HCT116 (cell line): ENCODE measurements around the gene KIRREL3. TPM values are rescaled to one million over a fixed set of nuclear protein-coding genes. Genes with fewer than 3 reads are reported as not detected.

Experiments used
- ATAC-seq: fragments of 200-7000 bp; cut with Tn5 transposase; 2 replicates; pipeline ENCODE4 v1.9.1; 2020; ENCODE audit warnings: mild to moderate bottlenecking, moderate library complexity
- BruUV-seq: library from RNA; stranded (reverse); fragments of 400-500 nt; replicated peaks from 2 replicates; lab custom pipeline; 2021; lab: Mats Ljungman, UMichigan
- CTCF ChIA-PET: fragments of 300-600 bp; sonication (Branson Sonifier 250); formaldehyde crosslinking; loops from one replicate; lab custom pipeline; 2021; ENCODE audit warnings: antibody characterized with exemption; lab: Charles Lee
- POLR2A ChIA-PET: fragments of 300-600, 350-600 bp; sonication (Branson Sonifier 250); formaldehyde crosslinking; loops from one replicate; lab custom pipeline; 2021; ENCODE audit warnings: antibody characterized with exemption; lab: Charles Lee
- RAD21 ChIA-PET, 2 experiments: fragments of 300-600 bp; sonication (Branson Sonifier 250); formaldehyde crosslinking; loops; one replicate each; lab custom pipeline; 2023; ENCODE audit warnings: low total read pairs in 2 of 2; ENCODE audit not compliant: uncharacterized antibody in 2 of 2, unreplicated experiment in 2 of 2, low non-redundant PET in 1 of 2; lab: Charles Lee
- DNase-seq: peaks from one replicate; pipeline ENCODE4 v3.0.0-alpha.2; 2010; ENCODE audit warnings: low read depth, low spot score
- H2AFZ ChIP-seq: fragments of 200-600 bp; shearing (Covaris generic), sonication (generic); 2 replicates; pipeline ENCODE4 v1.6.1; 2017; ENCODE audit warnings: low read depth, mixed run types, mixed read lengths, antibody characterized with exemption, low read length; ENCODE audit not compliant: poor library complexity, severe bottlenecking
- H3K27ac ChIP-seq: 2 replicates; pipeline ENCODE4 v1.5.1; 2012; ENCODE audit warnings: low read depth, low read length
- H3K27me3 ChIP-seq: fragments of 200-600 bp; sonication (generic); 2 replicates; pipeline ENCODE4 v1.6.1; 2016; ENCODE audit warnings: mixed run types, low read length, mixed read lengths; ENCODE audit not compliant: insufficient read depth
- H3K36me3 ChIP-seq, 2 experiments: fragments of 200-500 bp in 1 of 2; fragments of 200-600 bp in 1 of 2; sonication (Bioruptor generic) in 1 of 2; sonication (generic) in 1 of 2; 2 replicates each; pipeline versions ENCODE4 v1.5.1 to v1.6.1; 2014 to 2016; ENCODE audit warnings: low read length in 2 of 2, inconsistent platforms in 1 of 2, mixed read lengths in 1 of 2, mixed run types in 1 of 2; ENCODE audit not compliant: insufficient read depth in 2 of 2, control insufficient read depth in 1 of 2
- H3K4me1 ChIP-seq, 2 experiments: fragments of 200-600 bp in 1 of 2; sonication (generic) in 1 of 2; 2 replicates each; pipeline versions ENCODE4 v1.5.1 to v1.6.1; 2012 to 2017; ENCODE audit warnings: low read length in 2 of 2, inconsistent platforms in 1 of 2, mild to moderate bottlenecking in 1 of 2, mixed read lengths in 1 of 2, mixed run types in 1 of 2, moderate library complexity in 1 of 2; ENCODE audit not compliant: insufficient read depth in 2 of 2, control insufficient read depth in 1 of 2
- H3K4me2 ChIP-seq: fragments of 200-600 bp; sonication (generic); 2 replicates; pipeline ENCODE4 v1.6.1; 2017; ENCODE audit warnings: mixed run types, low read length, mixed read lengths
- H3K4me3 ChIP-seq, 2 experiments: fragments of 200-600 bp in 1 of 2; sonication (generic) in 1 of 2; replicated peaks in 1 of 2; 2 replicates each; pipeline ENCODE4 v1.5.1; 2011 to 2016; ENCODE audit warnings: low read length in 2 of 2, control low read depth in 1 of 2, low read depth in 1 of 2, mild to moderate bottlenecking in 1 of 2, mixed read lengths in 1 of 2, mixed run types in 1 of 2
- H3K79me2 ChIP-seq: fragments of 200-600 bp; sonication (generic); 2 replicates; pipeline ENCODE4 v1.6.1; 2017; ENCODE audit warnings: mild to moderate bottlenecking, mixed run types, low read length, moderate library complexity, mixed read lengths; ENCODE audit not compliant: insufficient read depth
- H3K9ac ChIP-seq: fragments of 200-600 bp; sonication (generic); 2 replicates; pipeline ENCODE4 v1.6.1; 2016; ENCODE audit warnings: low read length, mixed read lengths
- H3K9me2 ChIP-seq: fragments of 200-600 bp; sonication (generic), shearing (Covaris generic); 2 replicates; pipeline ENCODE4 v1.6.1; 2017; ENCODE audit warnings: mixed run types, mild to moderate bottlenecking, moderate library complexity; ENCODE audit not compliant: insufficient read depth
- H3K9me3 ChIP-seq, 2 experiments: fragments of 200-500 bp in 1 of 2; fragments of 200-600 bp in 1 of 2; sonication (Bioruptor generic) in 1 of 2; sonication (generic) in 1 of 2; 2 replicates each; pipeline ENCODE4 v1.6.1; 2014 to 2017; ENCODE audit warnings: low read length in 2 of 2, mixed read lengths in 2 of 2, inconsistent platforms in 1 of 2, low read depth in 1 of 2, mild to moderate bottlenecking in 1 of 2, mixed run types in 1 of 2, moderate library complexity in 1 of 2; ENCODE audit not compliant: control insufficient read depth in 1 of 2, insufficient read depth in 1 of 2
- H4K20me1 ChIP-seq: fragments of 200-600 bp; sonication (generic), shearing (Covaris generic); 2 replicates; pipeline ENCODE4 v1.6.1; 2017; ENCODE audit warnings: mixed run types, mild to moderate bottlenecking, moderate library complexity; ENCODE audit not compliant: insufficient read depth
- ELF1 ChIP-seq: IDR thresholded peaks from 2 replicates; pipeline ENCODE4 v1.6.1; 2012; ENCODE audit warnings: low read depth, borderline replicate concordance
- POLR2A ChIP-seq: IDR thresholded peaks from 2 replicates; pipeline ENCODE4 v1.7.0; 2011; ENCODE audit warnings: borderline replicate concordance; ENCODE audit not compliant: insufficient read depth, insufficient read length; ENCODE audit errors: extremely low read depth
- RAD21 ChIP-seq: IDR thresholded peaks from 2 replicates; pipeline ENCODE4 v1.6.1; 2012; ENCODE audit warnings: low read depth, mild to moderate bottlenecking
- SIN3A ChIP-seq: IDR thresholded peaks from 2 replicates; pipeline ENCODE4 v1.6.1; 2012; ENCODE audit warnings: low read depth
- YY1 ChIP-seq: IDR thresholded peaks from 2 replicates; pipeline ENCODE4 v1.6.1; 2011; ENCODE audit warnings: low read length, low read depth, moderate library complexity, mild to moderate bottlenecking; ENCODE audit not compliant: insufficient replicate concordance; ENCODE audit errors: extremely low read depth
- intact Hi-C: fragments of 100-400 bp; cut with micrococcal nuclease; formaldehyde crosslinking; loops from 2 replicates; pipeline ENCODE4 v1.10.0; 2022
- total RNA-seq: library from RNA; stranded (reverse); gene quantifications from one replicate; pipeline ENCODE4 v1.2.1, GENCODE V29; 2021; ENCODE audit not compliant: unreplicated experiment
- TF ChIP-seq, protein P1 (sequence below), 3 experiments: fragments of 200-600 bp in 1 of 3; sonication (generic) in 1 of 3; IDR thresholded peaks in 2 of 3; conservative IDR thresholded peaks in 1 of 3; 2 replicates each; pipeline ENCODE4 v1.5.1; 2012 to 2017; ENCODE audit warnings: low read depth in 2 of 3, low read length in 2 of 3, antibody characterized with exemption in 1 of 3, borderline replicate concordance in 1 of 3, control low read depth in 1 of 3, mild to moderate bottlenecking in 1 of 3, mixed read lengths in 1 of 3, mixed run types in 1 of 3, moderate library complexity in 1 of 3; ENCODE audit not compliant: insufficient read depth in 1 of 3

The KIRREL3 gene
- total RNA-seq, 1 experiment from 2014 or later: not detected

DNA sequence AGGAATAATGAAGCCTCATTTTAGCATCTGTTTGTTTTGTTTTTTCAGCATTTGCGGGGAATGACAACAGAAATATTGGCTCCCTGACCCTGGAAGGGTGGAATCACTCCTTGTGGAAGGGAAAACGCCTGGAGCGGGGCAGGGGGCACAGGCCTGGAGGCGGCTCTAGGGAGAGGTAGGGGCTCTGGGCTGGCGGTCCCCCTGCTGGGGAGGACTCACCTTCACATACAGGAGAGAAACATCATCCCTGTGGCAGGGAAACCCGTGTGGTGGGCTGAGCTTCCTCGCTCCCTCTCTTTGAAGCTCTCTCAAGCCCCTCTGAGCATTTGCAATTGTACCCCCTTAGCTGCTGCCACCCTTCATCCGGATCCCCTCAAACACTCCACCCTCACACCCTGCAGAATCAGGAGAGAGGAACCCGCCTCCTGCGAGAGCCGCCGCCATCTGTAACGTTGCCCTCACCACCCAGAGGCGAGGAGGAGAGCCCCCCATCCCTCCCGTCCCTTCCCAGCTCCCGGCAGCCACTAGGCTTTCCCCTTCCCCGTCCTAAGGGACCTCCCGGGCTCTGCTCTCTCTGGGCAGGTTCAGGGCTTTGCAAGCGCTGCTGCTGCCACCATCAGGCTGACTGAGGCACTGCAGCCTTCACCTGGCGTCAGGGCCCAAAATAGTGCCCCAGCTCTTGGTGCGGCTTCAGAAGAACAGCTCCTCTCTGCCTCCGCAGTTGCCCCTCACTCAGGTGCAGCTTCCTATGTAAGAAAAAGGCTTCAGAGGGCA lies 10.4 kb downstream of the KIRREL3 start:
- Histone ChIP-seq H3K4me1 (no peaks in the 10 kb centered on the region), H3K79me2 (no peaks in the 10 kb centered on the region), H2AFZ (no peak overlapping the region), H3K4me3 (no peak overlapping the region), H3K4me2 (no peak overlapping the region), H3K27ac (no peak overlapping the region), H3K36me3 (no peaks in the 10 kb centered on the region), H3K27me3 (0 out of 2 replicates have a peak, but pooled peaks cover 6% of the 10 kb centered on the region), H3K9ac (no peak overlapping the region), H3K9me3 (no peaks in the 10 kb centered on the region), H4K20me1 (no peaks in the 10 kb centered on the region), H3K9me2 (no peaks in the 10 kb centered on the region)
- ChIA-PET POLR2A (no interaction called here), CTCF (interaction anchor here (1.1 to 2.4 kb wide), 4 partner anchors 383 to 679 kb away, joined by 3 to 14 read pairs (median 6); no protein-coding TSS in a partner anchor), RAD21 (interaction anchor here in 1 of 2 experiments (1.2 kb wide), 1 partner anchor 383 kb away, joined by 4 read pairs; no protein-coding TSS in a partner anchor)
- TF ChIP-seq YY1: no peak
- peak; percentile 82 for TF ChIP-seq RAD21
- TF ChIP-seq, protein P1, sequence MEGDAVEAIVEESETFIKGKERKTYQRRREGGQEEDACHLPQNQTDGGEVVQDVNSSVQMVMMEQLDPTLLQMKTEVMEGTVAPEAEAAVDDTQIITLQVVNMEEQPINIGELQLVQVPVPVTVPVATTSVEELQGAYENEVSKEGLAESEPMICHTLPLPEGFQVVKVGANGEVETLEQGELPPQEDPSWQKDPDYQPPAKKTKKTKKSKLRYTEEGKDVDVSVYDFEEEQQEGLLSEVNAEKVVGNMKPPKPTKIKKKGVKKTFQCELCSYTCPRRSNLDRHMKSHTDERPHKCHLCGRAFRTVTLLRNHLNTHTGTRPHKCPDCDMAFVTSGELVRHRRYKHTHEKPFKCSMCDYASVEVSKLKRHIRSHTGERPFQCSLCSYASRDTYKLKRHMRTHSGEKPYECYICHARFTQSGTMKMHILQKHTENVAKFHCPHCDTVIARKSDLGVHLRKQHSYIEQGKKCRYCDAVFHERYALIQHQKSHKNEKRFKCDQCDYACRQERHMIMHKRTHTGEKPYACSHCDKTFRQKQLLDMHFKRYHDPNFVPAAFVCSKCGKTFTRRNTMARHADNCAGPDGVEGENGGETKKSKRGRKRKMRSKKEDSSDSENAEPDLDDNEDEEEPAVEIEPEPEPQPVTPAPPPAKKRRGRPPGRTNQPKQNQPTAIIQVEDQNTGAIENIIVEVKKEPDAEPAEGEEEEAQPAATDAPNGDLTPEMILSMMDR (IDR thresholded peaks at IDR 0.05 in 2 of 3, conservative IDR thresholded peaks at IDR 0.05 in 1 of 3; ENCODE audit: borderline replicate concordance in 1 of 3, insufficient read depth in 1 of 3, low read depth in 2 of 3, low read length in 2 of 3): peak; percentile 49 to 96 (median 85); a peak in 5 of 6 replicates
- TF ChIP-seq SIN3A: no peak
- no peak for TF ChIP-seq POLR2A
- no peak for TF ChIP-seq ELF1
- intact Hi-C loops: loop anchor here (1.0 to 2.0 kb wide), 4 partner anchors 274 to 679 kb away; no protein-coding TSS in a partner anchor
- BruUV-seq: no TSS peak
- DNase-seq: peak; percentile 18
- ATAC-seq: peak; percentile 97
